HCT116 (cell line): ENCODE results near the gene SOCS1. TPM values are rescaled to one million over a fixed set of nuclear protein-coding genes. Genes with fewer than 3 reads are reported as not detected.

Experiments used
- ATAC-seq: fragments of 200-7000 bp; cut with Tn5 transposase; 2 replicates; pipeline ENCODE4 v1.9.1; 2020; ENCODE audit warnings: mild to moderate bottlenecking, moderate library complexity
- BruUV-seq: library from RNA; stranded (reverse); fragments of 400-500 nt; replicated peaks from 2 replicates; lab custom pipeline; 2021; lab: Mats Ljungman, UMichigan
- CTCF ChIA-PET: fragments of 300-600 bp; sonication (Branson Sonifier 250); formaldehyde crosslinking; loops from one replicate; lab custom pipeline; 2021; ENCODE audit warnings: antibody characterized with exemption; lab: Charles Lee
- POLR2A ChIA-PET: fragments of 300-600, 350-600 bp; sonication (Branson Sonifier 250); formaldehyde crosslinking; loops from one replicate; lab custom pipeline; 2021; ENCODE audit warnings: antibody characterized with exemption; lab: Charles Lee
- RAD21 ChIA-PET, 2 experiments: fragments of 300-600 bp; sonication (Branson Sonifier 250); formaldehyde crosslinking; loops; one replicate each; lab custom pipeline; 2023; ENCODE audit warnings: low total read pairs in 2 of 2; ENCODE audit not compliant: uncharacterized antibody in 2 of 2, unreplicated experiment in 2 of 2, low non-redundant PET in 1 of 2; lab: Charles Lee
- DNase-seq: peaks from one replicate; pipeline ENCODE4 v3.0.0-alpha.2; 2010; ENCODE audit warnings: low read depth, low spot score
- H2AFZ ChIP-seq: fragments of 200-600 bp; shearing (Covaris generic), sonication (generic); 2 replicates; pipeline ENCODE4 v1.6.1; 2017; ENCODE audit warnings: low read depth, mixed run types, mixed read lengths, antibody characterized with exemption, low read length; ENCODE audit not compliant: poor library complexity, severe bottlenecking
- H3K27ac ChIP-seq: 2 replicates; pipeline ENCODE4 v1.5.1; 2012; ENCODE audit warnings: low read depth, low read length
- H3K27me3 ChIP-seq: fragments of 200-600 bp; sonication (generic); 2 replicates; pipeline ENCODE4 v1.6.1; 2016; ENCODE audit warnings: mixed run types, low read length, mixed read lengths; ENCODE audit not compliant: insufficient read depth
- H3K36me3 ChIP-seq, 2 experiments: fragments of 200-500 bp in 1 of 2; fragments of 200-600 bp in 1 of 2; sonication (Bioruptor generic) in 1 of 2; sonication (generic) in 1 of 2; 2 replicates each; pipeline versions ENCODE4 v1.5.1 to v1.6.1; 2014 to 2016; ENCODE audit warnings: low read length in 2 of 2, inconsistent platforms in 1 of 2, mixed read lengths in 1 of 2, mixed run types in 1 of 2; ENCODE audit not compliant: insufficient read depth in 2 of 2, control insufficient read depth in 1 of 2
- H3K4me1 ChIP-seq, 2 experiments: fragments of 200-600 bp in 1 of 2; sonication (generic) in 1 of 2; 2 replicates each; pipeline versions ENCODE4 v1.5.1 to v1.6.1; 2012 to 2017; ENCODE audit warnings: low read length in 2 of 2, inconsistent platforms in 1 of 2, mild to moderate bottlenecking in 1 of 2, mixed read lengths in 1 of 2, mixed run types in 1 of 2, moderate library complexity in 1 of 2; ENCODE audit not compliant: insufficient read depth in 2 of 2, control insufficient read depth in 1 of 2
- H3K4me2 ChIP-seq: fragments of 200-600 bp; sonication (generic); 2 replicates; pipeline ENCODE4 v1.6.1; 2017; ENCODE audit warnings: mixed run types, low read length, mixed read lengths
- H3K4me3 ChIP-seq, 2 experiments: fragments of 200-600 bp in 1 of 2; sonication (generic) in 1 of 2; replicated peaks in 1 of 2; 2 replicates each; pipeline ENCODE4 v1.5.1; 2011 to 2016; ENCODE audit warnings: low read length in 2 of 2, control low read depth in 1 of 2, low read depth in 1 of 2, mild to moderate bottlenecking in 1 of 2, mixed read lengths in 1 of 2, mixed run types in 1 of 2
- H3K79me2 ChIP-seq: fragments of 200-600 bp; sonication (generic); 2 replicates; pipeline ENCODE4 v1.6.1; 2017; ENCODE audit warnings: mild to moderate bottlenecking, mixed run types, low read length, moderate library complexity, mixed read lengths; ENCODE audit not compliant: insufficient read depth
- H3K9ac ChIP-seq: fragments of 200-600 bp; sonication (generic); 2 replicates; pipeline ENCODE4 v1.6.1; 2016; ENCODE audit warnings: low read length, mixed read lengths
- H3K9me2 ChIP-seq: fragments of 200-600 bp; sonication (generic), shearing (Covaris generic); 2 replicates; pipeline ENCODE4 v1.6.1; 2017; ENCODE audit warnings: mixed run types, mild to moderate bottlenecking, moderate library complexity; ENCODE audit not compliant: insufficient read depth
- H3K9me3 ChIP-seq, 2 experiments: fragments of 200-500 bp in 1 of 2; fragments of 200-600 bp in 1 of 2; sonication (Bioruptor generic) in 1 of 2; sonication (generic) in 1 of 2; 2 replicates each; pipeline ENCODE4 v1.6.1; 2014 to 2017; ENCODE audit warnings: low read length in 2 of 2, mixed read lengths in 2 of 2, inconsistent platforms in 1 of 2, low read depth in 1 of 2, mild to moderate bottlenecking in 1 of 2, mixed run types in 1 of 2, moderate library complexity in 1 of 2; ENCODE audit not compliant: control insufficient read depth in 1 of 2, insufficient read depth in 1 of 2
- H4K20me1 ChIP-seq: fragments of 200-600 bp; sonication (generic), shearing (Covaris generic); 2 replicates; pipeline ENCODE4 v1.6.1; 2017; ENCODE audit warnings: mixed run types, mild to moderate bottlenecking, moderate library complexity; ENCODE audit not compliant: insufficient read depth
- RAD21 ChIP-seq: IDR thresholded peaks from 2 replicates; pipeline ENCODE4 v1.6.1; 2012; ENCODE audit warnings: low read depth, mild to moderate bottlenecking
- SRF ChIP-seq: IDR thresholded peaks from 2 replicates; pipeline ENCODE4 v1.6.1; 2012; ENCODE audit warnings: low read depth
- intact Hi-C: fragments of 100-400 bp; cut with micrococcal nuclease; formaldehyde crosslinking; loops from 2 replicates; pipeline ENCODE4 v1.10.0; 2022
- total RNA-seq: library from RNA; stranded (reverse); gene quantifications from one replicate; pipeline ENCODE4 v1.2.1, GENCODE V29; 2021; ENCODE audit not compliant: unreplicated experiment
- TF ChIP-seq, protein P1 (sequence below), 3 experiments: fragments of 200-600 bp in 1 of 3; sonication (generic) in 1 of 3; IDR thresholded peaks in 2 of 3; conservative IDR thresholded peaks in 1 of 3; 2 replicates each; pipeline ENCODE4 v1.5.1; 2012 to 2017; ENCODE audit warnings: low read depth in 2 of 3, low read length in 2 of 3, antibody characterized with exemption in 1 of 3, borderline replicate concordance in 1 of 3, control low read depth in 1 of 3, mild to moderate bottlenecking in 1 of 3, mixed read lengths in 1 of 3, mixed run types in 1 of 3, moderate library complexity in 1 of 3; ENCODE audit not compliant: insufficient read depth in 1 of 3
- TF ChIP-seq, protein P2 (sequence below): IDR thresholded peaks from 2 replicates; pipeline ENCODE4 v1.6.1; 2012

The SOCS1 gene
- total RNA-seq, 1 experiment from 2014 or later: 4.9 TPM

DNA sequence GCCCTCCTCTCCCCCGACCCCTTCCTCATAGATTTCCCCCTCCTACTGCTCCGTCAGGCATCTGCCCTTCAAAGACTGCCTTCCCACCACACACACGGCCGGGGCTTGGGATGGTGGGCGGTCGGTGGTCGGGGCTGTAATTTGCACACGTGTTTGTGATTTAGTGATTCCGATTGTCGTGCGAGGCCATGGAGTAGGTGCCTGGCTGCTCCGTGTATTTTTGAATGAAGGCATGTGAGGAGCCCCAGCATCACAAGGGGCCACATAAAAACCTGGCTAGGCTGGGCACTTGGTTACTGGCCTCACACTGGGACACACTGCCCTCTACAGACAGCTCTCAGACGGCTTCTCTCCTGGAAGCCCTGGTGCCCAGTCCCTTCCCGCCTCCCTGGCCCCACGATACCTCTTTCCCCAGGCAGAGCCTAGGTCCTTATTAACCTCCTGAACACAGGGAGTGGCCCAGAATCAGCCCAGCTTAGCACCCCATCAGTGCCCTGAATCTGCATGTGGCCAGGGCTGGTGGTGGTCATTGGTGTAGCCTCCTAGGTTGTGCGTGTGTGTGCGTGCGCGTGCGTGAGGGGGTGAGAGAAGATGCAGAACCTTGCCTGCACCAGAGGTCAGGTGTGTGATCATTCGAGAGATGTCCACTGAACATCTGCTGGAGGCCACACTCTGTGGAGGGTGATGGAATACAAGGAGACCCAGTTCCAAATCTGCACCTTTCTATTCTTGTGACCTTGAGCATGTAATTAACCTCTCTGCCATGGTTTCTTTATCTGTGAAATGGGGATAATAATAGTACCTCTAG is 1.3 kb upstream of the SOCS1 start:
- Histone ChIP-seq H3K4me3 (peak overlapping the region; percentile 70 to 79), H3K4me1 (peaks cover 8 to 25% of the 10 kb centered on the region in 2 experiments; a peak in 3 of 4 replicates), H3K4me2 (peak overlapping the region; percentile 96), H3K9ac (peak overlapping the region; percentile 72), H2AFZ (no peak overlapping the region), H3K9me2 (no peaks in the 10 kb centered on the region), H3K27ac (no peak overlapping the region; the same call in 1 of the 2 replicates), H3K79me2 (no peaks in the 10 kb centered on the region), H3K27me3 (no peaks in the 10 kb centered on the region), H3K9me3 (no peaks in the 10 kb centered on the region), H4K20me1 (no peaks in the 10 kb centered on the region), H3K36me3 (no peaks in the 10 kb centered on the region)
- intact Hi-C loops: loop anchor here (1.0 to 5.0 kb wide), 5 partner anchors 99 to 555 kb away; no protein-coding TSS in a partner anchor
- peak; percentile 59 for ATAC-seq
- ChIA-PET RAD21 (interaction anchor here (1.6 to 2.4 kb wide), 3 partner anchors 155 to 286 kb away, joined by 3 to 19 read pairs (median 16); no protein-coding TSS in a partner anchor), POLR2A (interaction anchor here (1.0 to 4.0 kb wide), 8 partner anchors 26 to 304 kb away, joined by 3 to 30 read pairs (median 4); no protein-coding TSS in a partner anchor), CTCF (interaction anchor here (0.9 to 3.0 kb wide), 13 partner anchors 14 to 303 kb away, joined by 3 to 55 read pairs (median 5); no protein-coding TSS in a partner anchor)
- TF ChIP-seq SRF (no peak), RAD21 (peak; percentile 95)
- TF ChIP-seq, protein P1, sequence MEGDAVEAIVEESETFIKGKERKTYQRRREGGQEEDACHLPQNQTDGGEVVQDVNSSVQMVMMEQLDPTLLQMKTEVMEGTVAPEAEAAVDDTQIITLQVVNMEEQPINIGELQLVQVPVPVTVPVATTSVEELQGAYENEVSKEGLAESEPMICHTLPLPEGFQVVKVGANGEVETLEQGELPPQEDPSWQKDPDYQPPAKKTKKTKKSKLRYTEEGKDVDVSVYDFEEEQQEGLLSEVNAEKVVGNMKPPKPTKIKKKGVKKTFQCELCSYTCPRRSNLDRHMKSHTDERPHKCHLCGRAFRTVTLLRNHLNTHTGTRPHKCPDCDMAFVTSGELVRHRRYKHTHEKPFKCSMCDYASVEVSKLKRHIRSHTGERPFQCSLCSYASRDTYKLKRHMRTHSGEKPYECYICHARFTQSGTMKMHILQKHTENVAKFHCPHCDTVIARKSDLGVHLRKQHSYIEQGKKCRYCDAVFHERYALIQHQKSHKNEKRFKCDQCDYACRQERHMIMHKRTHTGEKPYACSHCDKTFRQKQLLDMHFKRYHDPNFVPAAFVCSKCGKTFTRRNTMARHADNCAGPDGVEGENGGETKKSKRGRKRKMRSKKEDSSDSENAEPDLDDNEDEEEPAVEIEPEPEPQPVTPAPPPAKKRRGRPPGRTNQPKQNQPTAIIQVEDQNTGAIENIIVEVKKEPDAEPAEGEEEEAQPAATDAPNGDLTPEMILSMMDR (IDR thresholded peaks at IDR 0.05 in 2 of 3, conservative IDR thresholded peaks at IDR 0.05 in 1 of 3; ENCODE audit: borderline replicate concordance in 1 of 3, insufficient read depth in 1 of 3, low read depth in 2 of 3, low read length in 2 of 3): peak; percentile 72 to 88 (median 87)
- TF ChIP-seq, protein P2, sequence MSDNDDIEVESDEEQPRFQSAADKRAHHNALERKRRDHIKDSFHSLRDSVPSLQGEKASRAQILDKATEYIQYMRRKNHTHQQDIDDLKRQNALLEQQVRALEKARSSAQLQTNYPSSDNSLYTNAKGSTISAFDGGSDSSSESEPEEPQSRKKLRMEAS: peak; percentile 38; the same call in 1 of the 2 replicates
- DNase-seq: peak; percentile 69
- no TSS peak for BruUV-seq
